K562 (cell line): ENCODE results near the gene YES1. TPM values are rescaled to one million over a fixed set of nuclear protein-coding genes. Genes with fewer than 3 reads are reported as not detected.

Experiments used
- FOXP1 ChIP-seq: sonication (generic); formaldehyde crosslinking; IDR thresholded peaks from 2 replicates; pipeline ENCODE4 v1.8.0; 2022; ENCODE audit warnings: mild to moderate bottlenecking, missing genetic modification reagents
- POLR2AphosphoS5 ChIP-seq: IDR thresholded peaks from 2 replicates; pipeline ENCODE4 v1.6.1; 2011; ENCODE audit warnings: mild to moderate bottlenecking, low read depth, low read length, moderate library complexity; ENCODE audit not compliant: control insufficient read depth, insufficient read depth
- RBBP5 ChIP-seq: fragments of 200-600 bp; sonication (generic); IDR thresholded peaks from 2 replicates; pipeline ENCODE4 v1.6.1; 2012; ENCODE audit warnings: borderline replicate concordance, mild to moderate bottlenecking, low read length, control low read depth, inconsistent platforms; ENCODE audit not compliant: insufficient read depth, poor library complexity, severe bottlenecking
- RBM39 ChIP-seq: fragments of 200-400 bp; formaldehyde crosslinking; optimal IDR thresholded peaks from 2 replicates; pipeline ENCODE3; 2018; ENCODE audit warnings: low read depth, low read length
- TFE3 ChIP-seq: fragments of 450-650 bp; formaldehyde crosslinking; IDR thresholded peaks from 2 replicates; pipeline ENCODE4 v1.4.0; 2020; ENCODE audit warnings: mild to moderate bottlenecking, mixed read lengths
- ZBTB40 ChIP-seq, 2 experiments: fragments of 450-650 bp in 1 of 2; sonication (generic) in 1 of 2; formaldehyde crosslinking in 1 of 2; IDR thresholded peaks; 2 replicates each; pipeline versions ENCODE4 v1.7.1 to v1.9.0; 2016 to 2022; ENCODE audit warnings: inconsistent platforms in 1 of 2, mild to moderate bottlenecking in 1 of 2, missing genetic modification reagents in 1 of 2
- ZNF134 ChIP-seq: fragments of 250-450 bp; sonication (Bioruptor Pico); conservative IDR thresholded peaks from 2 replicates; pipeline ENCODE4 v1.4.0; 2020
- ZNF740 ChIP-seq, 3 experiments: fragments of 200-800 bp in 1 of 3; sonication (Bioruptor generic) in 1 of 3; sonication (generic) in 1 of 3; formaldehyde crosslinking in 1 of 3; IDR thresholded peaks; 2 replicates each; pipeline versions ENCODE4 v1.6.1 to v1.8.0; 2016 to 2022; ENCODE audit warnings: mild to moderate bottlenecking in 2 of 3, missing compliant biosample characterization in 2 of 3, missing genetic modification characterization in 2 of 3, missing genetic modification reagents in 1 of 3
- polyA plus RNA-seq, 8 experiments: library from polyadenylated mRNA; depleted of rRNA in 4 of 8; stranded (reverse) in 5 of 8; unstranded in 3 of 8; fragments of >200 nt; fragmentation: Nextera tagmentation in 2 of 8; fragmentation: Illumina TruSeq in 1 of 8; extraction: Ambion mirVana in 2 of 8; extraction: Trizol in 1 of 8; gene quantifications; 2 replicates each; pipeline versions ENCODE4 v1.2.1 to v1.2.3, GENCODE V29; 2011 to 2014; ENCODE audit warnings: inconsistent platforms in 1 of 8, missing spikeins in 1 of 8
- total RNA-seq, 7 experiments: library from RNA; depleted of rRNA in 6 of 7; stranded (reverse); fragments of >200 nt in 6 of 7; fragmentation: Illumina TruSeq in 2 of 7; extraction: Trizol in 2 of 7; gene quantifications; 2 replicates each; pipeline versions ENCODE4 v1.2.1 to v1.2.3, GENCODE V29; 2011 to 2021; ENCODE audit warnings: low replicate concordance in 1 of 7
- TF ChIP-seq, protein P1 (sequence below): sonication (generic); IDR thresholded peaks from 2 replicates; pipeline ENCODE4 v1.6.1; 2016

YES1 gene
- total and polyA plus RNA-seq, 9 of the 15 experiments (the other 6 are each of a cell fraction or from before 2014, with no cell fraction given): 37.2 to 115 (median 77.7) TPM

DNA sequence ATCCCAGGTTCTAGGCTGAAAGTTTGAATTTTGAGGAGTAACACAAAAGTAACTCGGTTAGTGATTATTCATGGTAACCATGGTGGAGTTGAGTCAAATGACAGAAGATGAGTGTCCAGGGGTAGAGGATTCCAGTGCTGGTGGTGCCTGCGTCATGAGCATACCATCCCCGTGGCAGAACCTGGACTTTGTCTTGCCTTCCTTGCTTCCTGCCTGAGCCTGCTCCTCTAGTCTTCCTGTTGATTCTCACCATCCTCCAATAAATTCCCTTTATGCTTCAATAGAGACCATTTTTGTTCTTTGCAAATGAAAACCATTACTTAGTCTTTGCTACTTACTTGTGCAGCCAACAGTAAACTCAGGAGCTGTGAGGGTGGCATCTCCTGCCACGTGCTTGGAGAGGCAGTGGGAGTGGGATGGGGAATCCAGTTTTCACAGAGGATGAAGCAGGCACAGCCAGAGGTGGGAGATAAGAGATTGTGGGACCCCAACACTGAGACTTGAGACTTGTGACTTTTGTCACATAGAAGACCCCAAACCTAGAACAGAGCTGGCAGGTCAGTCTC, 4.1 kb upstream of the YES1 start (continued):
- TF ChIP-seq FOXP1 (CRISPR knock-in tag): 0 out of 2 replicates have a peak, but pooled peaks have one; percentile 11
- peak; percentile 30 for TF ChIP-seq RBBP5
- no peak for TF ChIP-seq ZBTB40 (IDR thresholded peaks at IDR 0.05)
- TF ChIP-seq ZBTB40 (CRISPR knock-in tag; IDR thresholded peaks at IDR 0.05): no peak
- TF ChIP-seq ZNF740 (CRISPR knock-in tag; IDR thresholded peaks at IDR 0.05): no peak
- TF ChIP-seq ZNF740 (tag; IDR thresholded peaks at IDR 0.05): 0 out of 4 replicates have a peak, but pooled peaks of 1 of the 2 experiments have one; percentile 60
- TF ChIP-seq ZNF134 (CRISPR knock-in tag): 0 out of 2 replicates have a peak, but pooled peaks have one; percentile 21
- TF ChIP-seq, protein P1, sequence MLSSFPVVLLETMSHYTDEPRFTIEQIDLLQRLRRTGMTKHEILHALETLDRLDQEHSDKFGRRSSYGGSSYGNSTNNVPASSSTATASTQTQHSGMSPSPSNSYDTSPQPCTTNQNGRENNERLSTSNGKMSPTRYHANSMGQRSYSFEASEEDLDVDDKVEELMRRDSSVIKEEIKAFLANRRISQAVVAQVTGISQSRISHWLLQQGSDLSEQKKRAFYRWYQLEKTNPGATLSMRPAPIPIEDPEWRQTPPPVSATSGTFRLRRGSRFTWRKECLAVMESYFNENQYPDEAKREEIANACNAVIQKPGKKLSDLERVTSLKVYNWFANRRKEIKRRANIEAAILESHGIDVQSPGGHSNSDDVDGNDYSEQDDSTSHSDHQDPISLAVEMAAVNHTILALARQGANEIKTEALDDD: no peak; the same call in 1 of the 2 replicates
- no peak for TF ChIP-seq RBM39
- no peak for TF ChIP-seq POLR2AphosphoS5
- no peak for TF ChIP-seq TFE3 (CRISPR knock-in tag)
